Right renal cortex interstitium (tissue), 3 donors: ENCODE data around the gene S100A6. TPM values are rescaled to one million over a fixed set of nuclear protein-coding genes. Genes with fewer than 3 reads are reported as not detected.
"Not testable (repeated sequence)": the region's sequence is repeated elsewhere in the genome, so short reads cannot be mapped to it uniquely, and the experiment has no call there.

Source experiments
- DNase-seq, 3 donors: peaks; one replicate each; pipeline ENCODE4 v3.0.0-alpha.2; 2013; ENCODE audit warnings: low read depth in 3 of 3, low spot score in 2 of 3
- polyA plus RNA-seq, 3 donors: library from polyadenylated mRNA; unstranded; fragments of 120-200 nt; gene quantifications; one replicate each; pipeline ENCODE4 v1.2.1, GENCODE V29; 2013; ENCODE audit not compliant: insufficient read length in 3 of 3

S100A6 gene
- polyA plus RNA-seq, 3 donors, result 183 to 288 (median 211) TPM

DNA sequence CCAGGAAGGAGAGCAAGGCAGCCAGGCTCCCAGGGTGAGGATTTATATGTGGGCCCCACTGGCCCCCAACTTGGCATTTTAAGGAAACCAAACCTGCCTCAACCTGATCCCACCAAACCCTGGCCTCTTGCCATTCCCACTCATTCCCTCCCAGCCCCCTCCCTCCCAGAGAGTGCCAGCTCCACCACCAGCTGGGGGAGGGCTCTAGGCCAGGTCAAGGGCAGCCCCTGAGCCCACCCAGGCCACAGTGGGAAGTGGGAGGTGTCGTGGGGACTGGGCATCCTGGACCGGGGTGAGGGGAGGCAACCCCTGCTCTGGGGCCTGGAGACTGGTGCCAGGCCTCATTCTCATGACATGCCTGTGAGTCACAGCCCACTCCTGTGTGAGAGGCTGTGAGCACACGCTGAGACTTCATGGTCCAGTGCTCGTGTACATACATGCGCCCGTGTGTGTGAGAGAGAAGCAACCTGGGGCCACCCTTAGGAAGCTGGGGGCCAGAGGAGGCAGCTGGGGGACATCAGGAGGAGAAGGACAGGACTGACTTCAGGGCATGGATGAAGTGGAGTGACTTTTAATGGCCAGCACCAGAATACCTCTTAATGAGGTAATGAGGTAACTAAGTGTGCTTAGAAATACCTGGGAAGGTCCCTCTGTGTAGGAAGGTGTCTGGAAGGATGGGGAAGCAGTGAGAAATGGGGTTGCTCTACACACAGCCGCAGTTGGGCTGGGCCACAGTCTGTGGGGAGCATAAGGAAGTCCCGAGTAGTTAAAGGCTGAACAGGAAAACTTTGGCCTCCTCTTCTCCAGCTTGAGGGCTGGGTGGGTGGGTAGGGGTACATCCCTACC, 30.0 kb upstream of the S100A6 start, which contains the start of gene S100A2:
S100A2 (minus strand) TSS at position 316 of the 846 bp plus-strand sequence. CDS start 1,967 bp downstream, outside the sequence.
- DNase-seq, result no peak

DNA sequence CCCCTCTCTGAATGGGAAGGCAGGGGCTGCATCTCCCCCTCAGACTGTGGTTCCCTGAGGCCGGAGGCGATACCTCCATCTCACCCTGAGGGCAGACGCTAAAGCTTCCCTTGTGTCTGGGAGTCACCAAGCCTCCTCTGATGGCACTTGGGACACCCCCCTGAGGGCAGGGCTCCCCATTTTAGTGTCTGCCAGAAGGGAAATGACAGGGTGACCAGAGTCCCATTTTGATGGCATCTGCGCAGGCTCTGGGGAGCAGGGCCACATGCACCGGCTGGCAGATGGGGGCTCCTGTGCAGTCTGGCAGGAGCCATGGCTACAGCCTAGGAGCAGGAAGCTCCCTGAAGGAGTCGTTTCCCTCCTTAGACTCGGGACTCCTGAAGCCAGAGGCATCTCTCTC, 28.2 kb upstream of the S100A6 start:
- no peak for DNase-seq

DNA sequence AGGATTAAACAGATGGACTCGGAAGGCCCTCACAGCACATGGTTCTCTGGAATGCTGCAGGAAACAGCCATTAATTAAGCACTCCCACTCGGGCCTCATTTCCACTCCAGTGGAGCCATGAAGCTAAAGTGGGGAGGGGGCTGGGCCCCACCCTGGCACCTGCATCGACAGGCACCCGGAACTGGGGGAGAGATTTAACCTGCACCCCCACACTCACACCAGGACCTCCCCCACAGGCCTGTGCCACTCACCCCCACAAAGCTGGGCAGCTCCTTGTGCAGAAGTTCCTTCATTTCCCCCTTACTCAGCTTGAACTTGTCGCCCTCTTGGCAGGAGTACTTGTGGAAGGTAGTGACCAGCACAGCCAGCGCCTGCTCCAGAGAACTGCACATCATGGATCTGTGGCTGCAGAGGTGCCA, 27.7 kb upstream of the S100A6 start:
- DNase-seq, result no peak

DNA sequence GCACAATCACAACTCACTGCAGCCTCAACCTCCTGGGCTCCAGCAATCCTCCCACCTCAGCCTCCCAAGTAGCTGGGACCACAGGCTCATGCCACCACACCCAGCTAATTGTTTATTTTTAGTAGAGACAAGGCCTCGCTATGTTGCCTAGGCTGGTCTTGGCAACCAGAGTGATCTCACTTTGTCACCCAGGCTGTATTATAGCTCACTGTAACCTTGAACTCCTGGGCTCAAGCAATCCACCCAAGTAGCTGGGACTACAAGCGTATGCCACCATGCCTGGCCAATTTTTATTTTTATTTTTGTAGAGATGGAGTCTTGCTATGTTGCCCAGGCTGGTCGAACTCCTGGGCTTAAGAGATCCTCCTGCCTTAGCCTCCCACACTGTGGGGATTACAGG, 26.2 kb upstream of the S100A6 start:
- DNase-seq, result not testable (repeated sequence)

DNA sequence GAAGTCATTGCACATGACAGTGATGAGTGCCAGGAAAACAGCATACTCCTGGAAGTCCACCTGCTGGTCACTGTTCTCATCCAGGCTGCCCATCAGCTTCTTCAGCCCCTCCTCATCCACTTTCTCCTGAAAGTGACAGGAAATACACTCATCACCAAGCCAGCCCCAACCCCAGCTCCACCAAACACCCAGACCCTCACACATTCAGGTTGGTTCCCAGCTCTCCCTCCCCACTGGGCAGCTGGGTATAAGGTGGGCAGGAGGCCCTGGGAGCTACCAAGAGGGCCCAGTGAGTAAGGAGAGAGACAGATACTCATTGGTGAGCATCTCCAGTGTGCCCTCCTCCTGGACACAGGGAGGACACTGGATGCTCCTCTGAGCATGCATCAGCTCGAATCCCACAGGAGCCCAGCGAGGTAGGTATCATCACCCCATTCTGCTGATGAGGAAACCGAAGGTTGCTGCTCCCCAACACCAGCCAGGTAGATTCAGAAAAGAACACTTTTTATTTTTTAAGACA, 25.7 kb upstream of the S100A6 start:
- no peak for DNase-seq

DNA sequence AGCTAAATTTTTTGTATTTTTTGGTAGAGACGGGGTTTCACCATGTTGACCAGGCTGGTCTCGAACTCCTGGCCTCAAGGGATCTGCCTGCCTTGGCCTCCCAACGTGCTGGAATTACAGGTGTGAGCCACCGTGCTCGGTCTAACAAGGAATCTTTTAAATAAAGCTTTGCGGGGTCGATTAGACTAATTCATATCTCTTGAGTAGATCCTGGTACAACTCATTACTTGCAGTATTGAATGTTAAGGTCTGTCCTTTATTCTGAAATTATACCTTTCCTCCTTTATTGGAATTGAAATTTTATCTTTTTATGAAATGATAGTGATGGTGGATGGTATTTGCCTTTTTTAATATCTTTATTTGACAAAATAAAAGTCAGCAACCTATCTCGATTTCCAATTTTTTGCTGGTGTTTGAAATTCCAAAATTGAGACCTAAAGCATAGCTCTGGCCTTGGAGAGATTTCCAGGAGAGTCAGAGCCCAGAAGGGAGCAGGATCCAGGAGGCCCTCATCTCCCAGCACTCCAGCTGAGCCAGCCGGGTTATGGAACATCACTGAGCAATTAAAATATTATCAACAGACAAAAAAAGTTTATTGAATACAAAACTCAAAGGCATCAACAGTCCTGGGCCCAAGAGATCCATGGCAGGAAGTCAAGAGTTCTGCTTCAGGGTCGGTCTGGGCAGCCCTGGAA, 25.1 kb upstream of the S100A6 start:
- DNase-seq, result no peak

DNA sequence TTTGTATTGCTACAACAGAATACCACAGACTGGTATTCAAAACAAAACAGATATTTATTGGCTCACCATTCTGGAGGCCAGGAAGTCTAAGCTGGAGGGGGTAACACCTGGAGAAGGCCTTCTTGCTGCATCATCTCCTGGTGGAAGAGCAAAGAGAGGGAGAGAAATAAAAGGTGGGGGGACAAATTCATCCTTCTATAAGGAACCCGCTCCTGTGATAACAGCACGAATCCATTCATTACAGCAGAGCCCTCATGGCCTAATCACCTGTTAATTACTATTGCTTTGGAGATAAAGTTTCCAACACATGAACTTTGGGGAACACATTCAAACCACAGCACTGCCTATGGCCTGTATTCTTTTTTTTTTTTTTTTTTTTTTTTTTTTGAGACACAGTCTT, 24.4 kb upstream of the S100A6 start:
- DNase-seq, result no peak

DNA sequence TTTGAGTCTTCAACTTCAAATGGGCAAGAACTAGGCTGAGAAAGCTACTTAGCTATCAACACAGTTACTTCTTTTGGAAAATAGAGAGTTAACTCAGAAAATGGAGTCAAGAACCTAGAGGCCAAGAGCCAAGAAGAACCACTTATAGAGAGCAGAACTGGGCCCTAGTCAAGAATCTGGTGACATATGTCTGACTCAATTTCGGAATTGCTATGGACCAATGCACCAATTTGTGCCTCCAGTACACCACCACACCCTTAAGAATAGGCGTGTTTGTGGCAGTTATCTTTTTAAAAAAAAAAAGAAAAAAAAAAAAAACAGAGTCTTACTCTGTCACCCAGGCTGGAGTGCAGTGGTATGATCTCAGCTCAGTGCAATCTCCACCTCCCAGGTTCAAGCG, 22.1 kb upstream of the S100A6 start:
- DNase-seq, result no peak

DNA sequence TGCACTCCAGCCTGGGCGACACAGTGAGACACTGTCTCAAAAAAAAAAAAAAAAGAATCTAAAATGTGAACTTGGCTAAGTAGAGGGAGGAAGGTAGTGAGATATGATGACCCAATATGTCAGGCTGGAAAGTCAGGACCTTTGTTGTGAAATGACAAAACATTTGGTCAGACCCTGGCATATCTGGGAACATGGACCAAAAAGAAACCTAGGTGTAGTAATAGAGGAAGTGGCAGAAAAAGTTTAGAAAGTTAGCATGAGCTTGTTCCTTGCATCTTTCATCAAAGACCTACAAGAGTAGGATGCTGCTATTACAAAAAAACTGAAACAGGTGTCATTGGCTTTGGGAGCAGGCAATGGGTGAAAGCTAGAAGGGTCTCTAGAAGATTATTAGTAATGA, 20.6 kb upstream of the S100A6 start:
- no peak for DNase-seq

DNA sequence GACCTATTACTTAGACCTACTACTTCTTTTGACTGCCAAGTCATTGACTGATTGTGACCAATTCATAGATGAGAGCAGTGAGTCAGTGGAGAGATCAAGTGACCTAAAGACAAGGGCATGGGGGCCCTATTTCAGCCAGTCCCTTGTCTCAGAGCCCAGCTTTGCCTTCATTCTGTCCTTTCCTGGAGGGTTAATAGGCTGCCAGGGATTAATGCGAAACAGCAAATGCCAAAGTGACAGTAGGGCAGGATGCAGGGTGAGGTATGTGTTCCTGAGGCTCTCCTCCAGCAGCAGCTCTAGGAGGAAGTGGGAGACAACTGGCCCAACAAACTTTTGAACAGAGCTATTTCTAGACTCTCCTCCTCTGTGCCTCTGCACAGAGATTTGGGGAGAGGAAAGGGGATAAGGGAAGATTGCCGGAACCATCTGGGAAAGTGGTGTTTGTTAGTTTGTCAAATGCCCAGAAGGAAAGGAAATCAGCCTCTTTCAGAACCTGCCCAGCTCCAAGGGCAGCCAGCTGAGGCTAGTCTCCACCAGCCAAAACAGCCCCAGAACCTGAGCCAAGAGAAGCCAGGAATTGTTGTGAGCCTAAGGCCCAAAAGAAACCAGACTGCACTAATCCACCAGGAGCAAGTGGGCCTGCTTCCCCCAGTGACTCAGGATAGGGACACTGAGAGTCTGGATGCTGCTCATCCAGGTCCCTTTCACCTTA, 18.2 kb upstream of the S100A6 start:
- no peak for DNase-seq

DNA sequence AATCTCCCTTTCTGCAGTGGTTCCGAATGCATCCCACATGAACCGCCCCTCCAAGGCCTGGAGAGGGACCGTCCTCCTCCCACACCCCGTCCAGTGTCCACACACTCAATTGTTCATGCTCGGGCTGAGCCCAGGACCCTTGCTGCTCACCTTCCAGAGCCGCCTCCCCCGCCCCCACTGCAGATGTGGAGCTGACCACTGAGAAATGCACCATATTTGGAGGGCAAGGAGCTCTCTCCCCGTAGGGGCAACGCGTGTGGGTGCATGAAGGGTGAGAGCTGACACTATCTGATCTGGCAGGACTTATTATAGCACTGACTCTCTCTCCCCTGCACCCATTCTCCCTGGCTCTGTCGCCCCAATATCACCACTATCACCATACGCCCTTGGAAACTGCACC, 17.3 kb upstream of the S100A6 start:
- DNase-seq, result no peak

DNA sequence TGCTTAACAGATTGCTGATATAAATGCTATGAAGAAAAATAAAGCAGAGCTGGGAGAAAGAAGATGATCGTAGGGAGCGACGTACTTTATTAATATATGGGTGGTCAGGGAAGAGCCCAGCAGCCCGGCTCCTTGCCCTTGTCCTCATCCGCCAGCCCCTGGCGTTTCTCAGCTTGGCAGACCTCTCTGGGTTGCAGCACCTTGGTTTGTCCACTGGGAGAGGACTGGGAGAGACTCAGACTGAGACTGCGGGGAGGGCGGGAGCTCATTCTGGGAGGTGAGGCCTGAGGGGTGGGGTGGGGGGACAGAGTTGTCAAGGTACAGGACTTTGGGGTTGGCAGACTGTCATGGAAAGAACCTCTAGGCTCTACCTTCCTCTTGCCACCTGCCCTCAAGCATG, 16.5 kb upstream of the S100A6 start:
- DNase-seq, result no peak

DNA sequence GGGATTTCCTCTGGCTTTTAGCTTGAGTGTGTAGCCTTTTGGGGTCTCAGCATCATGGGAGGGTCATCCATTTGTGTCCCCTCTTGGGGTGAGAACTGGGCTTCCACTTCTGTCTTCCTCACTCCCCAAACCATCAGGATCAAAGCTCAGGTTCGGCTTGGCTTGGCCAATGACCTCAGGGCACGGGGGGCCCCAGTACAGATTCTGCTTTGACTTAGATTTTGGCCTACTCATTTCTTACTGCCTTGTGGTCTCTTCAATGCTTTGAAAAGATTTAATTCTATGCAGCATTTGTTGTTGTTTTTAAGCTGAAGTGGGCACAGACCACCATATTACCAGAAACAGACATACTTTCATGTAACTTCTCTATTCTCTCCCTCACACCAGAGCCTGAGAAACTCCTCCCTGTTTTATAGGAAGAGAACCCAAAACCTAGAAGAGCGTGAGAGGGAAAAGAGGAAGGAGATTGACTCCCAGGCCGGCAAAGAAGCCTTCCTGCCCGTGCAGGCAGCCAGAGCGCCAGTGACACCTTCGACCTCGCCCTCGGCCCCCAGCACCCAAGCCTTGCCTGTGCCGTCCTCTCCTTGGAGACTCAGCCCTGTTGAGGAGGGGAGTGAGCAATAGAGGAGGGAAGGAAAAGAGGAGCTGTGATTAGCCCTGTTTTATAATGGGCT, 15.2 kb upstream of the S100A6 start:
- no peak for DNase-seq

DNA sequence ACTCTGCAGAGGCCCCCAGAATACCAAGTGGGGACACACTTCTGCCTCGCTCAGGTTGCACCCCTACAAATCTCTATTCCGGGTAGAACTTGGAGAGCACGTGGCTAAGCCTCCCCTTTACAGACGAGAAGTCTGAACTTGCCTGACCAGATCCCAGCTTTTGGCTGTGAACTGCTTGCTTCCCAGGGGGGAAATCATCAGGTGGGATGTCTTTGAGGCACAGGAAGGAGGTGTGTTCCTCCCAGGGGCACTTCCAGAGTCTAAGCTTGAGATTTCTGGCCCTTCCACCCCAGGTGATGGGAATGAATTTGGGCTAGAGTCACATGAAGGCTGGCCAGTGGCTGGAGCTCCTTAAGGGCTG, 14.6 kb upstream of the S100A6 start:
- no peak for DNase-seq

DNA sequence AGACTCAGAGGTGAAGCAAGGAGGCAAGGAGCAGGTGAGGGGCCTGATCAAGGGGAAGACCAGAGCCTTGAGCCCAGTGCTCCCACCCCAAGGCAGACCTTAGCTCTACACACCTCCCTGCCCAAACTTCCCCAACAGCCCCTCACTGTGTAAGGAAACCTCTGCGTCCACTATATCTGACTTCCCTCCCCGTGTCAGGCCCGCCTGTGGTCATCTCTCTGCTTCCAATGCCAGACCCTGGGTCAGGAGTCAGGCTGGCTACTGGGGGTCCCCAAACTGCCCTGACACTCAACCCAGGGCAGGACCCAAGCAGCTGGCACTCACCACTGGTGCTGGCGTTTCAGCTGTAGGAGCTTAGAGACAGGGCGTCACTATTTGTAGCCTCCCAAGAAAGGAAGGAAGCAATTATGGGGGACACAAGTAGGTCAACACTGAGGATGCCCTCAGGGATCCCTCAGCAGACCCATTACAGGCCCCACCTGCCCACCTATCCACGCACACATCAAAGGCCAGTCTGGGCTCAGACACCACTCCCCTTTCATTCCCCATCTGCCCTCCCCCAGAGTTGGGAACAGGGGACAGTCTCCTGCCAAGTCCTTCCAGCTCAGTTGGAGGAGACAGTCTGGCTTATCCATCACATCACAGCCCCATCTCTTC, 14.1 kb upstream of the S100A6 start:
- DNase-seq, result no peak

DNA sequence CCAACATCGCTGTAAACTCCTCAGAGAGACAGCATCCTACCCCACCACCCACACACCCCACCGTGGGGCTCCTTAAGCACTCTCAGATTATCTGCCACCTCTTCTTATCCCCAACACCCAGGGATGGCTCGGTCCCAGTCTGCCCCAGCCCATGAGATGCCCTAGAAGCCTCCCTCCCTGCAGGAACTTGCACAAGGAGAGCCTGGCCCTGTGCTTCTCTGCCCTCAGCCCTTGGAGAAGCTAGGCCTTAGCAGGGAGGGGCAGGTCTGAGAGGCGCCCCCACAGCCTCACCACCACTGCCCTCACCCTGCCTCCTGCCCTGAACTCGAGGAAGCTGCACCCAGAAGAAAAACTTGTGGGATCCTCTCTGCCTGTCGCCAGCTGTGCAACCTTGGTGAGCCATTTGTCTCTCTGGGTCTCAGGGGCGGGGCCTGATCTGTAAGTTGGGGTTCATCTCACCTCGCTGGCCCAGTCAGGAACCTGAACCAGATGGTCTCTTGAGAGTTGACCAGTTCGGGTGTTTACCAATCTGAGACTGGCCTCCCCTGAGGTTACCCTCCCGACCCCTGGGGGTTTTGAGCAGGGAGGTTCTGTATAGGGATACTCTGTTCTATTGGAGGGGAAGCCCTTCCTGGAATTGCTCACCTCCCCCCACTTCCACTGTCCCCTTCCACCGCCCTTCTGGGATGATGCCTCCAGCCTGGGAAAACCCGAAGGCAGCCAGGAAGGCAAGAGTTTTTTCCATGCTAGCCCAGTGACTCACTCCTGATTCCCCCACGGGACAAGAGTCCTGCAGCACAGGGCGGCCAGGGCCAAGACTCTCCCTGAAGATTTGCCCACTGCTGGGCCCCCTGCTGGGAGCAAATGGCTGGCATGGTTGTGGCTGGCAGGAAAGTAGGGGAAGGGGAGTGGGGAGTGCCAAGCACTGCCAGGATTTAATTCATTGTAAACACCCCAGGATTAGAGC, 13.2 kb upstream of the S100A6 start, which contains the start of gene S100A3:
S100A3 (minus strand) TSS at position 537 of the 967 bp plus-strand sequence. CDS start 773 bp downstream, outside the sequence.
- no peak for DNase-seq

DNA sequence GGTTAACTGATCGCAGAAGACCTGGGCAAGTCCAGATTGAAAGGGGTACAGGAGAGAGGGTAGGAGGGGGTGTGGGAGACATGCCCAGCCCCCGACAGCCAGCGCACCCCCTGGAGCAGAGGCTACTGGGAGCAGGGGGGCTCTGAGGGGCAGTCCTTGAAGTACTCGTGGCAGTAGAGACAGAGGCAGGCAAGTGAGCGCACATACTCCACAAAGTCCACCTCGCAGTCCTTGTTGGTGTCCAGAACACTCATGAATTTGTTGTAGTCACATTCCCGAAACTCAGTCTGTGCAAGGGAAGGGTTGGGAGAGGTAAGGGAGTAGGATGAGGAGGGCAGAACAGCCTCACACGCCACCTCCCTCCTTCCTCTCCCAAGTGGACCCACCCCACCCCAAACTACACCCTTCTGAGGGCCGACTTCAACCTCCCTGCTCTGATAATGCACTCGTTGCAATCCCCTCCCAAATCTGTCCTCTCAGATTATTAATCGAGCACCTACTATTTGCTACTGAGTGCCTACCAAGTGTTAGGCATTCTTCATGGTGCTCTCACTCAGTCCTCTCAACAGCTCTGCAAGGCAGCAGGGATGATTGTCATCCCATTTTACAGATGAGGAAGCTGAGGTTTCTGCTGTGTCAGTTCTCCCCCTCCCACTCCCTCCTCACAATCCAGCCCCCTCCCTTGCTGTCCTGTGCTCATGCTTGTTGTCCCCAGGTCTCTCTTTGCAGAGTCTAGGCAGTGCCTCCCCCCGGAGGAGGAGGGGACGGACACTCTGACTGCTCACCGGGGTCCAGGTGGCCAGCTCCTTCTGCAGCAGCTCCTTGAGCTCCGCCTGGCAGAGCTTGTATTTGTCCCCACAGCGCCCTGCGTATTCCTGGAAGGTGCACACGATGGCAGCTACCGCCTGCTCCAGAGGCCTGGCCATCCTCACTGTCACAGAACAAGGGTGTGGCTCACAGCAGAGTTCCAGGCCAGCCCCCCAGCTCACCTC, 12.1 kb upstream of the S100A6 start:
- DNase-seq, result no peak
